NCI-H2196 treated with DMSO at 0.1 percent for 48 hours (cell line): ENCODE results near the gene SHBG.
A peak's percentile ranks its signal among the peaks of the same experiment; 100 is the strongest.
"Not testable (repeated sequence)": the region's sequence is repeated elsewhere in the genome, so short reads cannot be mapped to it uniquely, and the experiment has no call there.

Experiments
- DNase-seq: peaks from one replicate; lab custom pipeline; 2025; ENCODE audit not compliant: unreplicated experiment; lab: John Stamatoyannopoulos, UW

Gene SHBG, protein sequence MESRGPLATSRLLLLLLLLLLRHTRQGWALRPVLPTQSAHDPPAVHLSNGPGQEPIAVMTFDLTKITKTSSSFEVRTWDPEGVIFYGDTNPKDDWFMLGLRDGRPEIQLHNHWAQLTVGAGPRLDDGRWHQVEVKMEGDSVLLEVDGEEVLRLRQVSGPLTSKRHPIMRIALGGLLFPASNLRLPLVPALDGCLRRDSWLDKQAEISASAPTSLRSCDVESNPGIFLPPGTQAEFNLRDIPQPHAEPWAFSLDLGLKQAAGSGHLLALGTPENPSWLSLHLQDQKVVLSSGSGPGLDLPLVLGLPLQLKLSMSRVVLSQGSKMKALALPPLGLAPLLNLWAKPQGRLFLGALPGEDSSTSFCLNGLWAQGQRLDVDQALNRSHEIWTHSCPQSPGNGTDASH

DNA sequence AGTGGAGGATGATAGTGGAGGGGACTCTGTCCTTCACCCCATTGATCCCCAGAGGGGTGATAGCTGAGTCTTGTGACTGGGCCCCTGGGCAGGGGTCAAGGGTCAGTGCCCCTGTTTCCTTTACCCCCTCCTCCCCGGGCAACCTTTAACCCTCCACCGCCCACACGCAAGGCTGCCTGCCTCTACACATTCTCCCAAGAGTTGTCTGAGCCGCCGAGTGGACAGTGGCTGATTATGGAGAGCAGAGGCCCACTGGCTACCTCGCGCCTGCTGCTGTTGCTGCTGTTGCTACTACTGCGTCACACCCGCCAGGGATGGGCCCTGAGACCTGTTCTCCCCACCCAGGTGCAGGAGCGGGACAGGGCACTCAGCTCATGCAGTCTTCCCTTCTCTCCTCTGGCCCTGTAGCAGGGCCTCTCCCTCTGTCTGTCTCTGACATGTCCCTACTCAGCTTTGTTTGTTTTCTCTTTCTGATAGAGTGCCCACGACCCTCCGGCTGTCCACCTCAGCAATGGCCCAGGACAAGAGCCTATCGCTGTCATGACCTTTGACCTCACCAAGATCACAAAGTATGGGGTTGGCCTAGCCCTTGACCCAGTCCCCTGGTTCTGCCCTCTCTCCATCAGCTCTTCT is at the start of gene SHBG:
Gene SHBG, plus strand, starts transcription at position 197 of the 633 bp plus-strand sequence. Its CDS starts 38 bp downstream, at position 235.
- DNase-seq = no peak

DNA sequence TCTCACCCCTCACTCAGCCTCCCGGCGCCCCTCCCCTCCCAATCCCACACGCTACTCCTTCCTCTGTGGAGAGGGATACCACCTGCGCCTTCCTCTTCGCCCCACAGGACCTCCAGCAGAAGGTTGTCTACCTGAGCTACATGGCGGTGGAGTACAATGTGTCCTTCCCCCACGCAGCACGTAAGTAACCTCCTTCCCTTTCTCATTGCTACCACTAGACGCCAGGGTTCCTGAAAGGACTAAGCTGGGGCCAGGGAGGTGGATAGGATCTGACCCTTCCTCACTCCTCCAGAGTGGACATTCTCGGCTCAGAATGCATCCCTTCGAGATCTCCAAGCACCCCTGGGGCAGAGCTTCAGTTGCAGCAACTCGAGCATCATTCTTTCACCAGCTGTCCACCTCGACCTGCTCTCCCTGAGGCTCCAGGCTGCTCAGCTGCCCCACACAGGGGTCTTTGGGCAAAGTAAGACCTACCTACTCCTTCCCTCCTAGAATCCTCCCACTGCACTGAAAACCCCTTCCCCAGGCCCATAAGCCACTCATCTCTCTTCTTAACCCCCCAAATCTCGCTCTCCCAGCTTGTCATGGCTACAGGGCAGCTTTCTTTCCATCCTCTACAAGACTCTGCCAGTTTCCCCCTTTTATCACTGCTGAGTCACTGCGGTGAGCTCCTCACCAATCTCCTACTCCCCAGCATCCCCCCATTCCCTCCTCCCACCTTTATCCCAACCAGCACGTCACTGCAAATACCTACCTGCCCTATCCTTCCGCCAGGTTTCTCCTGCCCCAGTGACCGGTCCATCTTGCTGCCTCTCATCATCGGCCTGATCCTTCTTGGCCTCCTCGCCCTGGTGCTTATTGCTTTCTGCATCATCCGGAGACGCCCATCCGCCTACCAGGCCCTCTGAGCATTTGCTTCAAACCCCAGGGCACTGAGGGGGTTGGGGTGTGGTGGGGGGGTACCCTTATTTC is 49.0 kb upstream of the SHBG start:
- no peak for DNase-seq

DNA sequence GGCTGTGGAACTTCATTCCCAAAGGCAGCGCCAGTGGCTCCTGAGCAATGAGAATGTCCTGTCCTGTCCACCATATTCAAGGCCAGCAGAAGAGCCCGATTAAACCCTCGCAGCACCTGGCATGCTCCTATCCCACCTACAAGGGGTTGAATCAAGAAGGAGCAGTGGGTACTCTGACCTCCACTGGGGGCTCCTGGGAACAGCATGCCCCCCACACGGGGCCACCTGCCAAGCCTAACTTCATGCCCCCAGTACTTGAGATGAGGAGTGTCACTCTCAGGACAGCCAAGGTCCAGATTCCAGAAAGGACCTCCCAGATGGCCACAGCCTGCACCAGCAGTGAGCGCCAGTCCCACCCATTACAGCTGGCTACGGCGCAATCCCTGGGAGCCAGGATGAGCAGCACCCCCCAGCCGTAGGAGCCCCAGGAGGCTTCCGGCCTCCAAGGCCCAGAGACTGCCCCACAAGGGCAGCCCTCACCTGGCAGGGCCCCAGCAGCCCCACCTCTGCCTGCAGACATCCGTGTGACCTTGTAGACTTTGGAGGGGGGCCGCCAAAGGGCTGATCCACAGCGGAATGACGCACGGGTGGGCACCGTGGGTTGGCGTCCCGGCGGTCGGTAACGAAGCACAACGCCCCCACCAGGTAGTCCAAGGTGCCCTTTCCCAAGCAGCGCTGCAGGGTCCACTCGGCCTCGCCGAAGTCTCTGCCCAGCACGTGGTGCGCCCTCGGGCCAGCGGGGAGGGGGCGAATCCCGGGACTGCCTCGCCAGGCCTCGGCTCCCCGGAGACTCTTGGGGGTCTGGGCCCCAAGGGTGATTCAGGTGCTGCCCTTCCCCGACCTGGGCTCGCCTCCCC is 47.3 kb upstream of the SHBG start:
- no peak for DNase-seq

DNA sequence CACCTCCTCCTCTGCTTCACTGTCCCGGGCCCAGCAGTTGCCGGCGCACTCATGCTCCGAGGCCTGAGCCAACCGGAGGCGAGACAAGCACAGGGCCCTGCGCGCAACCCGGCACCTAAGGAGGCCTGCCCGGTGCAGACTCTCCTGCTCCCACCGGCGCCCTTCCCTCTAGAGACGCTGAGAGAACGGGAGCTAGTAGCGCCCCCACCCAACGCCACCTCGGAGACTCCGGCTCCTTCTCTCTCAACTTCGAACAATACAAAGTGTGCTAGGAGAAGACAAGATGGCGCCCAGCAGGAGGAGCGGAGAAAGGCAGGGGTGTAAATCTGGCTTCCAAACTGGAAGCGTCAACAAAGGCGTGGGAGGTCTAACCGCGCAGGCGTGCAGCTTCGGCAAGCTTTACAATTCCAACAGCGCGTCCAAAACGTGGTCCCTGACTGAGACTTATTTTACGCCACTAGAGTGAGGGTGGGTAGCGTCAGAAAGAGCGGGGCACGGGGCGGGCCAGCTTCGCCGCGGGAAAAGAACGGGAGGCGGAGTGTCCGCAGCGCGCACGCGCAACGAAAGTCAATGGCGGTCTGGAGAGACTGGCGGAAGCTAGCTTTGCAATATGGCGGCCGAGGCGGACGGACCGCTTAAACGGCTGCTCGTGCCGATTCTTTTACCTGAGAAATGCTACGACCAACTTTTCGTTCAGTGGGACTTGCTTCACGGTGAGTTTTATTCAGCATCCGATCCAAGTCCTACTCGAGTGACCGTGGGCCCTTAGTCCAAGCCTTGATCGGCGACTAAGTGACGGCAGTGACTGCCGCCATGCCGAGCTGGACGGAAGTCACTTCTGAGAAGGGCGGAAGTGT is 46.5 kb upstream of the SHBG start, which contains the start of gene MPDU1:
Gene MPDU1, plus strand, starts transcription at position 600 of the 857 bp plus-strand sequence. Its CDS starts 11 bp downstream, at position 611.
- peak; percentile 88 for DNase-seq

DNA sequence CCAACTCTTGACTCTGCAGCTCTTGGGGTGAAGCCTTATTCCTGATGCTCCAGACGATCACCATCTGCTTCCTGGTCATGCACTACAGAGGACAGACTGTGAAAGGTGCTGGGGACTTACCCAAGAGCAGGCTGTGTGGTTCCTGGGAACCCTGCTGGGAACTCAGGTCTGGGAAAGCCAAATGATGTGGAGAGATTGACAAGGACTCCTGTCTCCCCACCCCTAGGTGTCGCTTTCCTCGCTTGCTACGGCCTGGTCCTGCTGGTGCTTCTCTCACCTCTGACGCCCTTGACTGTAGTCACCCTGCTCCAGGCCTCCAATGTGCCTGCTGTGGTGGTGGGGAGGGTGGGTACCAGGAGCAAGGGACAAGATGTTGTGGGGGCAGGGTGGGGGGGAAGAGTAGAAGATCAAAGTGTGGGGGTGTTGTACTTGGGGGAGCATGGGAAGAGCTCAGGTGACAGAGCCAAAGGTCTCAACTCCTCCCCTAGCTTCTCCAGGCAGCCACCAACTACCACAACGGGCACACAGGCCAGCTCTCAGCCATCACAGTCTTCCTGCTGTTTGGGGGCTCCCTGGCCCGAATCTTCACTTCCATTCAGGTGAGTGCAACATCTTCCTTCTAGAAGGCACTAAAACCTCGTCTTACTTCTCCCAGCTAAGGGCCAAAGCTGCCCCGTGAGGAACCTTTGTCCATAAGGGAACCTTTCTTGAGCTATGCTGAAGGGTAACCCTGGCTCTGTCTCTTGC is 43.1 kb upstream of the SHBG start:
- DNase-seq = no peak

DNA sequence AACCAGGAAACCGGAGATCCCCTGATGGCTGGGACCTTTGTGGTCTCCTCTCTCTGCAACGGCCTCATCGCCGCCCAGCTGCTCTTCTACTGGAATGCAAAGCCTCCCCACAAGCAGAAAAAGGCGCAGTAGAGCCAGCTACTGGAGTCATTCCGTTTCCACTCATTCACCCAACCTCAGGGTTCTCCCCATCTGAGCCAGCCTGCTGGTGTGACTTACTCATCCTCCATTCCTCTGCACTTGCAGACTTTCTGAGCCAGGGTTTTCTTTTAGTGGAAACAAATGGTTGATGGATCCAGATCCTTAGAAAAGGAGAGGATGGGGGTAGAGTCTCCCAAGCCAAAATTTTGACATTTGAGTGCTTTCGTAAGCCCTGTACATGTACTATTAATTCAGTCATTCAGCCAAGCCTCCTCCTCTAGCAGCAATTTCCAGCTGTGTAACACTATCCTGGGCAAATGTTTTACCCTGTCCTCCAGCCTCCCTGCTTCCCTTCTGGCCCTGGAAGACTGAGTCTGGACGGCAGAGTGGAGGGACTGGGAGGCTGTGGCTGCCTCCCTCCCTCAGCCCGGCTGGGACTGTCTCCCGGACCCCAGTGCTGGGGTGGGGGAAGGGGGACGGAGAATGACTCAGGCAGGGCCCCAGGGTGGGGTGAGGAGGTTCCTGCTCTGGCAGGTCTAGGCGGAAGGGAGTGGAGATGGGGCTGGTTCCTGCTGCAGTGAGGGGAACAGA is 42.3 kb upstream of the SHBG start:
- DNase-seq = no peak

DNA sequence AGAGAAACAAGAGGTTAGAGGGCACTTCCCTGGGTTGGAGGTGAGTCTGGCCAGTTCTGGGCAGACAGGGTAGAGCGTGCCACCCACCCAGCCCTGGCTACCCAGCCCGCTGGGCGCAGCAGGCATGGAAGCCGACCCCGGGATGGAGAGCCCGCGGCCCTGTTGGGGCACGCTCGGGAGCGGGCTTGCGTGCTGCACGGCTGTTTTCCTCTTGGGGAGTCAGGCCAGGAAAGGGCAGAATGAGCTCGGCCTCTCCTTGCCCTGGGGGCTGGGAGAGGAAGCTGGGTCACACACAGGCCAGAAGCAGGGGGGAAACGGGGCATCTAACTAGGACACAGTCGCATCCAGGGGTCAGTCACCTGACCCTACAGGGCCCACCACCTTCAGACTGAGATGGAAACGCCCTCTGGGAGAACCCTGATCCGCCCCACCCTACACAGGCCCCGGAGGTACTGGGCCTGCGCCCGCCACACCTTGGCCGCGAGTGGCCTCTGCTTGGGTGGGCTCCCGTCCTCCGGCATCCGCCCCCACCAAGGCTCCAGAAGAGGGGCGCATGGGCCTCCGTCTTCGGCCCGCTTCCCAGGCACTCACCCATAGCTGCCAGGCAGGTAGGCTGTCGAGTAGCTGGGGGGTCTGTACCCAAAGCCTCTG is 41.3 kb upstream of the SHBG start:
- no peak for DNase-seq

DNA sequence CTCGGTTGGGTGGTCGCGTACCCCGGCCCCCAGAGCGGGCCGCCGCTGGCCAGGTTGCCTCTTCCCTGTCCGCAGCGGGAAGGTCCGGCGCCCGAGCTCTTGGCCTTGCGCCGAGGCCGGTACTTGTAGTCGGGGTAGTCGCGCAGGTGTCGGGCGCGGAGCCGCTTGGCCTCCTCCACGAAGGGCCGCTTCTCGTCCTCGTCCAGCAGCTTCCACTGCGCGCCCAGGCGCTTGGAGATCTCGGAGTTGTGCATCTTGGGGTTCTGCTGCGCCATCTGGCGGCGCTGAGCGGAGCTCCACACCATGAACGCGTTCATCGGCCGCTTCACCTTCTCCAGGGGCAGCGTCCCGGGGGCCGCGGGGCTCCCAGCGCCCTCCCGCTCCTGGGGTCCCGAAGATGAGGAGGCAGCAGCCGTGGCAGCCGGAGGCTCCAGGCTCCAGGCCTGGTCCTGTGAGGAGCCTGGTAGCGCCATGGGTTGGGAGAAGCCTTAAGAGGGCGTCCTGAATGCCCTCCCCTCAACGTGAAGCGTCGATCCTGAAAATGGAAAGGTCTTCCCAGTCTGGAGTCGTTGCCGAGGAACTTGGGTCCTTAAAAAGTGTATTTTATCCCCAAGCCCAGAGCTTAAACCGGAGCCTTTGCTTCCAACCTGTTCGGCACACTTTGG is 40.6 kb upstream of the SHBG start:
- DNase-seq = no peak

DNA sequence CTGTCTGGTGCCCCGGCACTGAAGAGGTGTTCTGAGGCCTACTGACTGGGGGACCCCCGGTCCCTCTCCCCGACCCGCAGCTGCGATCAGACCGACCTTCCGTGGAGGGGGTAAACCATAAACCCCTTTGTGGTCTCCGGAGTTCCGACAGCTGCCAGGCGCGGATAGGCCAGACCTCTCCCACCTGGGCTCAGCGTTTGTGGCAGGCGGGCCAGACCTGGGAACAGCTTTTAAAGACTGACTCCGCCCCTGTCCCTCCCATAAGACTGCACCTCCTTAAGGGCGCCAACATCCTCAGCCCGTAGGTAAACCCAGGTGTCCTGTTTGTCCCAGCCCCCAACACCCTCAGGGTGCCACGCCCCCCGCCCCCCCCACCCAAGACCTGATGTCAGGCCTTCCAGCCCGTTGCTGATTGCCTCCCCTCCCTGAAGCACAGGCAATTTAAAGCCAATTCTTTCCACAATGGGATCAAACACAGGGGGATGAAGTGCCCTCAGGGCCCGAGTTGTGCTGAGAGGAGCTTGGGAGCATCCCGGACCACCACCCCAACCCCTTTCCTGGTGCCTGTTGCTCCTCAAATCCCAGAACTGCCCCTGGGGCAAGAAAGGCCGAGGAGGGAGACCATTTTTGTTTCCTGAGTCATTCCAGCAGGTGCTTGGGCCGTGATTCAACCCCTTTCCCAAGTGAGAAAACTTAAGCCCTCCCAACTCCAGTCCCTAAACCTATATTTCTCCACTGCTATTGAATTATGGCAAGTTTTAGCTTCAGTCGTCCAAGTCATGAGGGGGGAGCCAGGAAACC is 39.8 kb upstream of the SHBG start, which contains the start of gene SOX15:
Gene SOX15, minus strand, starts transcription at position 204 of the 801 bp plus-strand sequence. CDS start 418 bp downstream, outside the sequence.
- DNase-seq = no peak

DNA sequence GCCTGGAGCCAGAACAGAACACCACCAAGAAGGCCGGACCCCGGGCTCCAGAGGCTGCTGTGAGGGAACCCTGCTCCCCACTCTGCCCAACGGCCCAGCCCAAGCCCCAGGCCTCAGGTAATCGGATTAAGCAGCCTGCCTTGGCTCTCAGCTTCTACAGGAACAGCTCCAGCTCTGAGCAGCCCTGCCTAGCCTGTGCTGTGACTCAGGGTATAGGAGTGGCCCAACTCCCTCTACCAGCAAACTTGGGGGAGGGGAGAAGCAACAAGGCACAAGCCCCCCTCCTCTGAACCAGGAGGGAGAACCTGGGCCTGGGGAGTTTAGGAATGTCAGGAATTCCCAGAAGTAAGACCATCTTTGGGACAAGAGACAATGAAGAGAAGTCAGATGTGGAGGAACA is 39.2 kb upstream of the SHBG start:
- DNase-seq = no peak

DNA sequence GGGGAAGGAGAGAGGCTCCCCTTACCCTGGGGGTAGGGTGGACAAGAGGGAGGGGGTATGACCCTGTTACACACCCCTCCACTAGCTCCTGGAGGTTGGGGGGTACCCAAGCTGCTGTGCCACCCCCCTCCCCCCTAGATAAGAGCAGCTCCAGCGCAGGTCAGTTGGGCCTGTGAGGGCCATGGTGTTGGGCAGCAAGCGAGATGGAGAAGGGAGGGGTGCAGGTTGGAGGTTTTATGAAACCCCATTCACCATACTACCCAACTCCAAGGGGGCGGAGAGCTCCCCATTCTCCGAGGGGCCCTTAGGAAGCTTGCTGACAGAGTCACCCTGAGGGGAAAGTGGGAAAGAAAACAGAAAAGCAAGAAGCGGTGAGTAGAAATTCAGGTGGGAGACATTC is 38.3 kb upstream of the SHBG start:
- DNase-seq = no peak

DNA sequence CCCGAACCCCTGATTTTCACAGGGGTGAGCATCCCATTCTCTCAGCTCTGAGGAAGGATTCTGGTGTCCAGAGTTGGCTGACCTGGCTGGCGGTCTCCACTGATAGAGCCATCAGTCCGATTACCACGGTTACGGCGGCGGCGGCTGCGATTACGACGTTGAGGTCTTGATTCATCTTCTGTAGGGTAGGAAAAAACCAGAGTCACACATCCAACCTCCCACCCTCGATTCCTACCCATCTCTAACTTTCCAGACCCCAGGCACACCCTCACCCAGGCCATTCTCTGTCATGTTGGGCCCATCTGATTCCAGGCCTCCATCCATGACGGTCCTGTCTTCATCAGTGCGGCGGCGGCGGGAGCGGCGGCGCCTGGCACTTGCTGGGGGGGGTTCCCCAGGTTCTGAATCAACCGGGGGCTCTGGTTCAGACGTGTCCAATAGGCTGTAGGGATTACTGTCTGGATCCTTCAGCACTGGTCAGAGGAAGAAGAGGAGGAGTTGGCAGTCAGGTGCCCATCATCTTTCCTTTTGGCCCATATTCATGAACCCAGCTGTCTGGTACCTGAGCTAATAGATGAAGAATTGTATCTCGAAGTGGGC is 37.4 kb upstream of the SHBG start:
- DNase-seq = no peak

DNA sequence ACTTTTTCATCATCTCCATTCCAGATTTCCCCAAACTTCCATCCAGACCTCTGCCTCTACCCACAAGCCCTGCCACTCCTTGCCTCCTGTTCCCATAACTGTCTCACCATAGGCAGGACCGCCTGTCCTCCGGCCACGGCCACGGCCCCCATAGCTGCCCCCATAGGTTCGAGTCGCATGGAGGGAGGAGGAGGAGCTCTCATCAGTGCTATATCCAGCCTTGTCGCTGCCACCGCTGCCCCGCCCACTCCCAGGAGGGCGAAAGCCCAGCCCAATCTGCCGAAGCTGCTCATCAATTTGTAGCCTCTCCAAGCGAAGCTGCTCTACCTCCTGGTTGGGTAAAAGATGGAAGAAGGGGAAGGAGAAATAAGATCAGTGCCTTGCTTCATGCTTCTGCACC is 36.6 kb upstream of the SHBG start:
- no peak for DNase-seq

DNA sequence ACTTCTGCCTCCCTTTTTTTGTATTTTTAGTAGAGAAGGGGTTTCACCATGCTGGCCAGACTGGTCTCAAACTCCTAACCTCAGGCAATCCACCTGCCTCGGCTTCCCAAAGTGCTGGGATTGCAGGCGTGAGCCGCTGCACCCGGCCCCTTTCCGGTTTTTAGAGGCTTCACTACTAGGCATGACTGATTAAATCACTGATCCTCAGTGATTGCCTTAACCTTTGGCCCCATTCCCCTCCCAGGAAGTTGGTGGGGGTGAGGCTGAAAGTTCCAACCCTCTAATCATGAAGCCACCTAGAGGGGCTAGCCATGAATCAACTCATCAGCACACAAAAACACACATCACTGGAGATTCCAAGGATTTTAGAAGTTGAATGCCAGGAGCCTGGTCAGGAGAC is 32.4 kb upstream of the SHBG start:
- not testable (repeated sequence) for DNase-seq

DNA sequence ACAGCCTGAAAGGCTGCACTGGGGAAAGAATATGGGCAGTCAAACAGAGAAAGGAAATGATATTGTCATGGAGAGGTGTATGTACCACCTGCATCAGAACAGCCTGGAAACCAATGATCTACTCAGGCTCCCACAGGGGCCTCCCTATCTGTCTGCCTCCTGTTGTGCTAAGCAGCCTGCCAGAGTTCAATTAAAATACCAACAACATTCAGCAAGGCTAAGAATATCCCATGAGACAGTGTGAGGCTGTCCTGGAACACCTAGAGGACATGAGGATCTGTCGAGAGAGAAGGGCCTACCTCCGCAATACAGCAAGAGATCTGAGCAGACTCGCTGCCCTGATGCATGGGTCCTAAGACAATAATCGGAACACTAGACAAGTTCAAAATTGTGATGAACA is 23.7 kb upstream of the SHBG start:
- DNase-seq = no peak

DNA sequence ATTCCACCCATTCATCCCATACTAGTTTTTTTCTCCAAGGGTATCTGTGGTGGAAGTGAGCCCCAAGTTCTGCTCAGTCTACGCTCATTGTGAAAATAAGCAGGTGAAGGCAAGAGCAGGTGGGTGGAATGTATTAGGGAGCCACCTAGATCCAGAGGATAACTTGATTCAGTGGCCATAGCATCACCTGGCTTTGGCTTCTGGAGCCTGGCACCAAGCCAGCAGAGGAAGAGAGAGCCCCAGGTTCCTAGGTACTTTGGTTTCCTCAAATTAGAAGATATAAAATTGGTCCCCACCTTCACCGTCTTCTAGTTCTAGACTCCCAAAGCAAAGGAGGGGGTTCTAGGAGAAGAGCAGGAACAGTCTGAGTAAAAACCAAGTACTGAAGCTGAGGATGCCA is 19.3 kb upstream of the SHBG start:
- DNase-seq = no peak
